A549 (cell line): ENCODE results near the gene SLC30A3. TPM values are rescaled to one million over a fixed set of nuclear protein-coding genes. Genes with fewer than 3 reads are reported as not detected.

Source experiments
- ATAC-seq, 2 experiments: fragments of 200-7000 bp in 1 of 2; fragments of >200 bp in 1 of 2; cut with Nextera tagmentation in 1 of 2; cut with Tn5 transposase in 1 of 2; 3 replicates each; pipeline versions ENCODE4 v1.8.0 to v1.9.1; 2018 to 2020; ENCODE audit warnings: mild to moderate bottlenecking in 1 of 2, moderate library complexity in 1 of 2
- CTCF ChIA-PET: fragments of 300-600 bp; sonication (Branson Sonifier 250); formaldehyde crosslinking; extraction: SDS; loops from one replicate; lab custom pipeline; 2021; ENCODE audit warnings: antibody characterized with exemption, inconsistent platforms; lab: Yijun Ruan, JAX
- POLR2A ChIA-PET: fragments of 350-600 bp; formaldehyde crosslinking; extraction: SDS; loops from one replicate; lab custom pipeline; 2021; ENCODE audit warnings: antibody characterized with exemption, inconsistent platforms; lab: Yijun Ruan, JAX
- DNase-seq, 2 experiments: peaks; one replicate each; pipeline versions ENCODE4 v3.0.0 to v3.0.0-alpha.2; 2011 to 2016; ENCODE audit warnings: low read depth in 1 of 2, low spot score in 1 of 2
- FAIRE-seq: peaks from 2 replicates; lab custom pipeline; 2011; peaks lifted over from hg19 to GRCh38; lab: Jason Lieb, UNC
- H3K27ac ChIP-seq, 2 experiments: fragments of >200 bp; sonication (Bioruptor Twin); formaldehyde crosslinking; 3 replicates each; pipeline ENCODE4 v1.5.1; 2016 to 2017
- H3K4me1 ChIP-seq: fragments of >200 bp; sonication (Bioruptor Twin); formaldehyde crosslinking; 3 replicates; pipeline ENCODE4 v1.6.1; 2016
- H3K4me2 ChIP-seq: fragments of >200 bp; sonication (Bioruptor Twin); formaldehyde crosslinking; 3 replicates; pipeline ENCODE4 v1.6.1; 2016
- H3K4me3 ChIP-seq: fragments of >200 bp; sonication (Bioruptor Twin); formaldehyde crosslinking; 3 replicates; pipeline ENCODE4 v1.5.1; 2016
- H3K9me3 ChIP-seq: fragments of >200 bp; sonication (Bioruptor Twin); formaldehyde crosslinking; 3 replicates; pipeline ENCODE4 v1.6.1; 2016
- BHLHE40 ChIP-seq: IDR thresholded peaks from 2 replicates; pipeline ENCODE4 v1.6.1; 2012; ENCODE audit warnings: low read depth, low read length, inconsistent platforms
- CEBPB ChIP-seq, 2 experiments: fragments of >200 bp in 1 of 2; sonication (Bioruptor Twin) in 1 of 2; formaldehyde crosslinking in 1 of 2; IDR thresholded peaks; 2 replicates each; pipeline ENCODE4 v1.6.1; 2012 to 2016
- CHD4 ChIP-seq: fragments of 200-600 bp; sonication (generic); IDR thresholded peaks from 2 replicates; pipeline ENCODE4 v1.6.1; 2016; ENCODE audit warnings: antibody characterized with exemption, mild to moderate bottlenecking, borderline replicate concordance
- EP300 ChIP-seq, 2 experiments: fragments of >200 bp; sonication (Bioruptor Twin); formaldehyde crosslinking; IDR thresholded peaks; 2 replicates in 1 of 2; 3 replicates in 1 of 2; pipeline ENCODE4 v1.6.1; 2016 to 2017
- ESRRA ChIP-seq: fragments of 150-350 bp; IDR thresholded peaks from 2 replicates; pipeline ENCODE4 v1.6.1; 2014; ENCODE audit warnings: mild to moderate bottlenecking, low read length, borderline replicate concordance
- FOXS1 ChIP-seq: fragments of 250-450 bp; sonication (Bioruptor Pico); IDR thresholded peaks from 2 replicates; pipeline ENCODE4 v1.5.0; 2020; ENCODE audit warnings: mild to moderate bottlenecking, moderate library complexity
- HDAC2 ChIP-seq: fragments of 200-600 bp; sonication (generic); IDR thresholded peaks from 2 replicates; pipeline ENCODE4 v1.6.1; 2016
- HOXA7 ChIP-seq: fragments of 250-450 bp; sonication (Bioruptor Pico); IDR thresholded peaks from 2 replicates; pipeline ENCODE4 v1.5.0; 2020; ENCODE audit warnings: mild to moderate bottlenecking, moderate library complexity
- JUN ChIP-seq, 2 experiments: fragments of >200 bp; sonication (Bioruptor Twin); formaldehyde crosslinking; IDR thresholded peaks; 2 replicates in 1 of 2; 3 replicates in 1 of 2; pipeline ENCODE4 v1.6.1; 2016 to 2017
- JUNB ChIP-seq: fragments of >200 bp; sonication (Bioruptor Twin); formaldehyde crosslinking; IDR thresholded peaks from 2 replicates; pipeline ENCODE4 v1.6.1; 2016
- KDM5A ChIP-seq: fragments of 200-600 bp; sonication (generic); IDR thresholded peaks from 2 replicates; pipeline ENCODE4 v1.6.1; 2016; ENCODE audit warnings: antibody characterized with exemption, mild to moderate bottlenecking
- NR3C1 ChIP-seq: fragments of >200 bp; sonication (Bioruptor Twin); formaldehyde crosslinking; IDR thresholded peaks from 3 replicates; pipeline ENCODE4 v1.6.1; 2017
- POLR2A ChIP-seq: IDR thresholded peaks from 2 replicates; pipeline ENCODE4 v1.6.1; 2012; ENCODE audit warnings: mild to moderate bottlenecking, low read length
- RCOR1 ChIP-seq: fragments of 150-350 bp; IDR thresholded peaks from 2 replicates; pipeline ENCODE4 v1.6.1; 2014; ENCODE audit warnings: antibody characterized with exemption, low read length, low read depth
- TFCP2L1 ChIP-seq: fragments of 250-450 bp; sonication (Bioruptor Pico); IDR thresholded peaks from 2 replicates; pipeline ENCODE4 v1.5.0; 2021; ENCODE audit warnings: mild to moderate bottlenecking
- TP53 ChIP-seq: fragments of 250-450 bp; sonication (Bioruptor Pico); IDR thresholded peaks from 2 replicates; pipeline ENCODE4 v1.5.0; 2021; ENCODE audit warnings: mild to moderate bottlenecking, moderate library complexity
- ZC3H11A ChIP-seq: fragments of 450-650 bp; IDR thresholded peaks from 2 replicates; pipeline ENCODE4 v1.6.1; 2014; ENCODE audit warnings: antibody characterized with exemption, mild to moderate bottlenecking
- ZFP36 ChIP-seq: fragments of 450-650 bp; IDR thresholded peaks from 2 replicates; pipeline ENCODE4 v1.6.1; 2014; ENCODE audit warnings: borderline replicate concordance; ENCODE audit not compliant: partially characterized antibody
- ZNF302 ChIP-seq: fragments of 250-450 bp; sonication (Bioruptor Pico); IDR thresholded peaks from 2 replicates; pipeline ENCODE4 v1.9.0; 2021; ENCODE audit warnings: inconsistent platforms, mild to moderate bottlenecking, moderate library complexity
- ZSCAN20 ChIP-seq: fragments of 250-450 bp; sonication (Bioruptor Pico); IDR thresholded peaks from 2 replicates; pipeline ENCODE4 v1.8.0; 2022; ENCODE audit warnings: mild to moderate bottlenecking, moderate library complexity
- WGBS: methylation state at CpG from one replicate; pipeline ENCODE4 v1.1.6; 2017; ENCODE audit errors: missing lambda C conversion rate; 5-methylcytosine and 5-hydroxymethylcytosine counted together
- polyA plus RNA-seq, 4 experiments: library from polyadenylated mRNA; depleted of rRNA in 3 of 4; stranded (reverse); fragments of >200 nt; fragmentation: RNase III in 1 of 4; extraction: RNeasy Plus Mini Kit Qiagen cat#74134 plus additional on column Dnase treatment in 1 of 4; gene quantifications; 2 replicates in 3 of 4; 3 replicates in 1 of 4; pipeline ENCODE4 v1.2.3, GENCODE V29; 2011 to 2017
- TF ChIP-seq, protein P1 (sequence below): fragments of >200 bp; sonication (Bioruptor Twin); formaldehyde crosslinking; IDR thresholded peaks from 3 replicates; pipeline ENCODE4 v1.6.1; 2016
- TF ChIP-seq, protein P2 (sequence below): IDR thresholded peaks from 2 replicates; pipeline ENCODE4 v1.6.1; 2012; ENCODE audit warnings: low read depth, borderline replicate concordance
- TF ChIP-seq, protein P3 (sequence below): IDR thresholded peaks from 2 replicates; pipeline ENCODE4 v1.6.1; 2012
- TF ChIP-seq, protein P4 (sequence below): fragments of 150-350 bp; IDR thresholded peaks from 2 replicates; pipeline ENCODE4 v1.6.1; 2014; ENCODE audit warnings: low read depth, mild to moderate bottlenecking, low read length
- TF ChIP-seq, protein P5 (sequence below): fragments of 250-450 bp; sonication (Bioruptor Pico); IDR thresholded peaks from 2 replicates; pipeline ENCODE4 v1.5.0; 2020; ENCODE audit warnings: low read depth, mild to moderate bottlenecking, moderate library complexity
- TF ChIP-seq, protein P6 (sequence below): fragments of >200 bp; sonication (Bioruptor Twin); formaldehyde crosslinking; IDR thresholded peaks from 2 replicates; pipeline ENCODE4 v1.6.1; 2016
- TF ChIP-seq, protein P7 (sequence below): IDR thresholded peaks from 2 replicates; pipeline ENCODE4 v1.6.1; 2012
- TF ChIP-seq, protein P8 (sequence below): fragments of 200-600 bp; sonication (generic); IDR thresholded peaks from 2 replicates; pipeline ENCODE4 v1.6.1; 2016; ENCODE audit warnings: antibody characterized with exemption, mild to moderate bottlenecking, moderate library complexity
- TF ChIP-seq, protein P9 (sequence below): fragments of 250-450 bp; sonication (Bioruptor Pico); IDR thresholded peaks from 2 replicates; pipeline ENCODE4 v1.5.0; 2021; ENCODE audit warnings: mild to moderate bottlenecking, moderate library complexity, borderline replicate concordance

Gene SLC30A3
- polyA plus RNA-seq, 2 of the 4 experiments (the other 2 are of a cell fraction): 0.90 to 1.9 TPM

DNA sequence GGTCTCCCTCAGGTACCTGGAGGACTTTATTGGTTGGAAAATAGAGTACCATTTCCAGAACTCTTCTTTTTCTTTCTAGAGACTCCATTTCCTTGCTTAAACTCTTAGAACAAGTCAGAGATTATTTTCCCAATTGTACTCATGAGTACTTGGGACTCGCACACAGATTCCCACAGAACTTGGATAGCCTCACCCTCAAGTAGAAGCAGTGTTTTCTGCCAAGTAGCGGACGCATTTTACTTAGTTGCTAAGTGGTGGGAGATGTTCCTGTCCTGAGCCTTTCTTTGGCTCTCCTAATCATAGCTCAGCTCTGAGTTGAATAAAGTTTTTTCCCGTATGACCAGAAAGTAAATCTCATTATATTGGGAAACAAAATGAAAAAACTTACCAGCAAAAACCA is 17.2 kb downstream of the SLC30A3 start:
- CTCF ChIA-PET: interaction anchor here (1.0 to 16.3 kb wide), 5 partner anchors 8 to 98 kb away, joined by 3 to 205 read pairs (median 4); partner anchors contain the start of genes DNAJC5G and TRIM54
- no peak for ATAC-seq
- peaks cover 15% of the 10 kb centered on the region for H3K4me1 ChIP-seq
- WGBS: 93% methylated on average over 4 of the region's 4 CpGs
- H3K4me3 ChIP-seq: no peak overlapping the region
- FAIRE-seq: no peak
- no peak overlapping the region for H3K4me2 ChIP-seq
- POLR2A ChIA-PET: no interaction called here
- H3K9me3 ChIP-seq: no peaks in the 10 kb centered on the region
- H3K27ac ChIP-seq: no peak overlapping the region
- TF ChIP-seq ESRRA (no peak), ZC3H11A (no peak), CHD4 (no peak), EP300 (IDR thresholded peaks at IDR 0.05) (no peak), TP53 (no peak), JUN (IDR thresholded peaks at IDR 0.05) (no peak), TFCP2L1 (no peak), JUNB (no peak), NR3C1 (no peak), RCOR1 (no peak), BHLHE40 (no peak), HDAC2 (no peak), HOXA7 (CRISPR knock-in tag) (no peak), POLR2A (no peak)
- TF ChIP-seq, protein P1, sequence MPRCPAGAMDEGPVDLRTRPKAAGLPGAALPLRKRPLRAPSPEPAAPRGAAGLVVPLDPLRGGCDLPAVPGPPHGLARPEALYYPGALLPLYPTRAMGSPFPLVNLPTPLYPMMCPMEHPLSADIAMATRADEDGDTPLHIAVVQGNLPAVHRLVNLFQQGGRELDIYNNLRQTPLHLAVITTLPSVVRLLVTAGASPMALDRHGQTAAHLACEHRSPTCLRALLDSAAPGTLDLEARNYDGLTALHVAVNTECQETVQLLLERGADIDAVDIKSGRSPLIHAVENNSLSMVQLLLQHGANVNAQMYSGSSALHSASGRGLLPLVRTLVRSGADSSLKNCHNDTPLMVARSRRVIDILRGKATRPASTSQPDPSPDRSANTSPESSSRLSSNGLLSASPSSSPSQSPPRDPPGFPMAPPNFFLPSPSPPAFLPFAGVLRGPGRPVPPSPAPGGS: no peak
- TF ChIP-seq, protein P2, sequence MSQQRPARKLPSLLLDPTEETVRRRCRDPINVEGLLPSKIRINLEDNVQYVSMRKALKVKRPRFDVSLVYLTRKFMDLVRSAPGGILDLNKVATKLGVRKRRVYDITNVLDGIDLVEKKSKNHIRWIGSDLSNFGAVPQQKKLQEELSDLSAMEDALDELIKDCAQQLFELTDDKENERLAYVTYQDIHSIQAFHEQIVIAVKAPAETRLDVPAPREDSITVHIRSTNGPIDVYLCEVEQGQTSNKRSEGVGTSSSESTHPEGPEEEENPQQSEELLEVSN: no peak
- TF ChIP-seq, protein P3, sequence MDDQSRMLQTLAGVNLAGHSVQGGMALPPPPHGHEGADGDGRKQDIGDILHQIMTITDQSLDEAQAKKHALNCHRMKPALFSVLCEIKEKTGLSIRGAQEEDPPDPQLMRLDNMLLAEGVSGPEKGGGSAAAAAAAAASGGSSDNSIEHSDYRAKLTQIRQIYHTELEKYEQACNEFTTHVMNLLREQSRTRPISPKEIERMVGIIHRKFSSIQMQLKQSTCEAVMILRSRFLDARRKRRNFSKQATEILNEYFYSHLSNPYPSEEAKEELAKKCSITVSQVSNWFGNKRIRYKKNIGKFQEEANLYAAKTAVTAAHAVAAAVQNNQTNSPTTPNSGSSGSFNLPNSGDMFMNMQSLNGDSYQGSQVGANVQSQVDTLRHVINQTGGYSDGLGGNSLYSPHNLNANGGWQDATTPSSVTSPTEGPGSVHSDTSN: no peak
- TF ChIP-seq, protein P4, sequence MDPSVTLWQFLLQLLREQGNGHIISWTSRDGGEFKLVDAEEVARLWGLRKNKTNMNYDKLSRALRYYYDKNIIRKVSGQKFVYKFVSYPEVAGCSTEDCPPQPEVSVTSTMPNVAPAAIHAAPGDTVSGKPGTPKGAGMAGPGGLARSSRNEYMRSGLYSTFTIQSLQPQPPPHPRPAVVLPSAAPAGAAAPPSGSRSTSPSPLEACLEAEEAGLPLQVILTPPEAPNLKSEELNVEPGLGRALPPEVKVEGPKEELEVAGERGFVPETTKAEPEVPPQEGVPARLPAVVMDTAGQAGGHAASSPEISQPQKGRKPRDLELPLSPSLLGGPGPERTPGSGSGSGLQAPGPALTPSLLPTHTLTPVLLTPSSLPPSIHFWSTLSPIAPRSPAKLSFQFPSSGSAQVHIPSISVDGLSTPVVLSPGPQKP: no peak
- TF ChIP-seq, protein P5, sequence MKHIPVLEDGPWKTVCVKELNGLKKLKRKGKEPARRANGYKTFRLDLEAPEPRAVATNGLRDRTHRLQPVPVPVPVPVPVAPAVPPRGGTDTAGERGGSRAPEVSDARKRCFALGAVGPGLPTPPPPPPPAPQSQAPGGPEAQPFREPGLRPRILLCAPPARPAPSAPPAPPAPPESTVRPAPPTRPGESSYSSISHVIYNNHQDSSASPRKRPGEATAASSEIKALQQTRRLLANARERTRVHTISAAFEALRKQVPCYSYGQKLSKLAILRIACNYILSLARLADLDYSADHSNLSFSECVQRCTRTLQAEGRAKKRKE (CRISPR knock-in tag): no peak
- no peak for DNase-seq

DNA sequence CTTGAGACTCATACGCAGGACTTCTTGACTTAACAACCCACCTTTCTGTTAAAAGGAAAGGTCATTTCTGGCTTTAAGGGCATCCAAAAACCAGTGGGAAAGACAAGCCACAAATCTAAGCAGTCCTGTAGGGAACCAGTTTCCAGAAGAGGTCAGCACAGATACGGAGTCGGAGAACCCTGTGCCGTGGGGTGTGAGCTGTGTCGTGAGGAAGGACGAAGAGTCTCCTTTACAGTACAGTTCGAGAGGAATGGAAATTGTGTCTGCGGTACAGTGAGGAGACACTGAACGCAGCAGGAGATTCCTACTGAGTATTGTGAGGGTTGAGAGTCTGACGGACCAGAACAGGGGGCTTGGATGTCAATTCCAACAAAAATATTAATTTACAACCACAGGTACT is 17.7 kb downstream of the SLC30A3 start:
- Histone ChIP-seq H3K4me1 (peaks cover 11% of the 10 kb centered on the region), H3K9me3 (no peaks in the 10 kb centered on the region), H3K4me2 (no peak overlapping the region), H3K4me3 (no peak overlapping the region), H3K27ac (no peak overlapping the region)
- TF ChIP-seq, protein P6, sequence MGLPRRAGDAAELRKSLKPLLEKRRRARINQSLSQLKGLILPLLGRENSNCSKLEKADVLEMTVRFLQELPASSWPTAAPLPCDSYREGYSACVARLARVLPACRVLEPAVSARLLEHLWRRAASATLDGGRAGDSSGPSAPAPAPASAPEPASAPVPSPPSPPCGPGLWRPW: no peak
- TF ChIP-seq, protein P7, sequence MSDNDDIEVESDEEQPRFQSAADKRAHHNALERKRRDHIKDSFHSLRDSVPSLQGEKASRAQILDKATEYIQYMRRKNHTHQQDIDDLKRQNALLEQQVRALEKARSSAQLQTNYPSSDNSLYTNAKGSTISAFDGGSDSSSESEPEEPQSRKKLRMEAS: no peak
- TF ChIP-seq ZNF302 (no peak), CEBPB (IDR thresholded peaks at IDR 0.05) (no peak), KDM5A (no peak), TP53 (no peak), HOXA7 (CRISPR knock-in tag) (no peak), ZFP36 (no peak), FOXS1 (no peak), ZSCAN20 (CRISPR knock-in tag) (no peak)
- TF ChIP-seq, protein P8, sequence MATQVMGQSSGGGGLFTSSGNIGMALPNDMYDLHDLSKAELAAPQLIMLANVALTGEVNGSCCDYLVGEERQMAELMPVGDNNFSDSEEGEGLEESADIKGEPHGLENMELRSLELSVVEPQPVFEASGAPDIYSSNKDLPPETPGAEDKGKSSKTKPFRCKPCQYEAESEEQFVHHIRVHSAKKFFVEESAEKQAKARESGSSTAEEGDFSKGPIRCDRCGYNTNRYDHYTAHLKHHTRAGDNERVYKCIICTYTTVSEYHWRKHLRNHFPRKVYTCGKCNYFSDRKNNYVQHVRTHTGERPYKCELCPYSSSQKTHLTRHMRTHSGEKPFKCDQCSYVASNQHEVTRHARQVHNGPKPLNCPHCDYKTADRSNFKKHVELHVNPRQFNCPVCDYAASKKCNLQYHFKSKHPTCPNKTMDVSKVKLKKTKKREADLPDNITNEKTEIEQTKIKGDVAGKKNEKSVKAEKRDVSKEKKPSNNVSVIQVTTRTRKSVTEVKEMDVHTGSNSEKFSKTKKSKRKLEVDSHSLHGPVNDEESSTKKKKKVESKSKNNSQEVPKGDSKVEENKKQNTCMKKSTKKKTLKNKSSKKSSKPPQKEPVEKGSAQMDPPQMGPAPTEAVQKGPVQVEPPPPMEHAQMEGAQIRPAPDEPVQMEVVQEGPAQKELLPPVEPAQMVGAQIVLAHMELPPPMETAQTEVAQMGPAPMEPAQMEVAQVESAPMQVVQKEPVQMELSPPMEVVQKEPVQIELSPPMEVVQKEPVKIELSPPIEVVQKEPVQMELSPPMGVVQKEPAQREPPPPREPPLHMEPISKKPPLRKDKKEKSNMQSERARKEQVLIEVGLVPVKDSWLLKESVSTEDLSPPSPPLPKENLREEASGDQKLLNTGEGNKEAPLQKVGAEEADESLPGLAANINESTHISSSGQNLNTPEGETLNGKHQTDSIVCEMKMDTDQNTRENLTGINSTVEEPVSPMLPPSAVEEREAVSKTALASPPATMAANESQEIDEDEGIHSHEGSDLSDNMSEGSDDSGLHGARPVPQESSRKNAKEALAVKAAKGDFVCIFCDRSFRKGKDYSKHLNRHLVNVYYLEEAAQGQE: no peak
- TF ChIP-seq, protein P9, sequence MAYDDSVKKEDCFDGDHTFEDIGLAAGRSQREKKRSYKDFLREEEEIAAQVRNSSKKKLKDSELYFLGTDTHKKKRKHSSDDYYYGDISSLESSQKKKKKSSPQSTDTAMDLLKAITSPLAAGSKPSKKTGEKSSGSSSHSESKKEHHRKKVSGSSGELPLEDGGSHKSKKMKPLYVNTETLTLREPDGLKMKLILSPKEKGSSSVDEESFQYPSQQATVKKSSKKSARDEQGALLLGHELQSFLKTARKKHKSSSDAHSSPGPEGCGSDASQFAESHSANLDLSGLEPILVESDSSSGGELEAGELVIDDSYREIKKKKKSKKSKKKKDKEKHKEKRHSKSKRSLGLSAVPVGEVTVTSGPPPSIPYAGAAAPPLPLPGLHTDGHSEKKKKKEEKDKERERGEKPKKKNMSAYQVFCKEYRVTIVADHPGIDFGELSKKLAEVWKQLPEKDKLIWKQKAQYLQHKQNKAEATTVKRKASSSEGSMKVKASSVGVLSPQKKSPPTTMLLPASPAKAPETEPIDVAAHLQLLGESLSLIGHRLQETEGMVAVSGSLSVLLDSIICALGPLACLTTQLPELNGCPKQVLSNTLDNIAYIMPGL: no peak
- no peak for ATAC-seq
- no peak for FAIRE-seq
- ChIA-PET CTCF (interaction anchor here (0.9 to 16.3 kb wide), 4 partner anchors 20 to 98 kb away, joined by 3 to 205 read pairs (median 4); partner anchors contain the start of genes DNAJC5G and TRIM54), POLR2A (no interaction called here)
- WGBS: 86% methylated on average over 10 of the region's 10 CpGs
- DNase-seq: no peak
